Subcutaneous adipose tissue (tissue), 4 donors: ENCODE measurements around the gene MRAP. TPM values are rescaled to one million over a fixed set of nuclear protein-coding genes. Genes with fewer than 3 reads are reported as not detected.

Source experiments
- total RNA-seq, 4 donors: library from RNA; depleted of rRNA; stranded (reverse); fragments of >200 nt; gene quantifications; one replicate each; pipeline ENCODE4 v1.1.0, GENCODE V29; 2016
- TF ChIP-seq, protein P1 (sequence below): fragments of 450-650 bp; IDR thresholded peaks from one replicate; pipeline ENCODE4 v1.5.1; 2016; ENCODE audit warnings: low read depth, mild to moderate bottlenecking, control low read depth, antibody characterized with exemption, moderate library complexity

The MRAP gene
- total RNA-seq, 4 donors from 2014 or later: 22.4 to 65.2 (median 33.6) TPM

- TF ChIP-seq, protein P1, sequence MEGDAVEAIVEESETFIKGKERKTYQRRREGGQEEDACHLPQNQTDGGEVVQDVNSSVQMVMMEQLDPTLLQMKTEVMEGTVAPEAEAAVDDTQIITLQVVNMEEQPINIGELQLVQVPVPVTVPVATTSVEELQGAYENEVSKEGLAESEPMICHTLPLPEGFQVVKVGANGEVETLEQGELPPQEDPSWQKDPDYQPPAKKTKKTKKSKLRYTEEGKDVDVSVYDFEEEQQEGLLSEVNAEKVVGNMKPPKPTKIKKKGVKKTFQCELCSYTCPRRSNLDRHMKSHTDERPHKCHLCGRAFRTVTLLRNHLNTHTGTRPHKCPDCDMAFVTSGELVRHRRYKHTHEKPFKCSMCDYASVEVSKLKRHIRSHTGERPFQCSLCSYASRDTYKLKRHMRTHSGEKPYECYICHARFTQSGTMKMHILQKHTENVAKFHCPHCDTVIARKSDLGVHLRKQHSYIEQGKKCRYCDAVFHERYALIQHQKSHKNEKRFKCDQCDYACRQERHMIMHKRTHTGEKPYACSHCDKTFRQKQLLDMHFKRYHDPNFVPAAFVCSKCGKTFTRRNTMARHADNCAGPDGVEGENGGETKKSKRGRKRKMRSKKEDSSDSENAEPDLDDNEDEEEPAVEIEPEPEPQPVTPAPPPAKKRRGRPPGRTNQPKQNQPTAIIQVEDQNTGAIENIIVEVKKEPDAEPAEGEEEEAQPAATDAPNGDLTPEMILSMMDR: no peak
These were observed 61.1 kb downstream of the MRAP start for GRCh38 chr21:32359719-32360260.

GRCh38 chr21:32360401-32360975 lies 61.8 kb downstream of the MRAP start:
- TF ChIP-seq, protein P1: no peak

Other genes with a start within 250 kb of the MRAP start
- 1 to 10 TPM; 3.9 to 8.1 (median 4.9) TPM for gene MIS18A, start 19.8 kb upstream of the MRAP start, total RNA-seq
- gene URB1, start 94.2 kb downstream of the MRAP start, total RNA-seq: 10 to 100 TPM in 3 of 4 donors, 1 to 10 TPM in 1; 9.3 to 18.6 (median 14.2) TPM
- gene EVA1C, start 113.9 kb downstream of the MRAP start, total RNA-seq: 10 to 100 TPM; 20.1 to 56.1 (median 32.9) TPM